GM18526 (cell line): Measurements from ENCODE around the gene LTBR.

Source experiments
- POLR2A ChIP-seq: IDR thresholded peaks from 3 replicates; pipeline ENCODE4 v1.6.1; 2011; ENCODE audit not compliant: insufficient read length; ENCODE audit errors: extremely low read depth

The LTBR gene

DNA sequence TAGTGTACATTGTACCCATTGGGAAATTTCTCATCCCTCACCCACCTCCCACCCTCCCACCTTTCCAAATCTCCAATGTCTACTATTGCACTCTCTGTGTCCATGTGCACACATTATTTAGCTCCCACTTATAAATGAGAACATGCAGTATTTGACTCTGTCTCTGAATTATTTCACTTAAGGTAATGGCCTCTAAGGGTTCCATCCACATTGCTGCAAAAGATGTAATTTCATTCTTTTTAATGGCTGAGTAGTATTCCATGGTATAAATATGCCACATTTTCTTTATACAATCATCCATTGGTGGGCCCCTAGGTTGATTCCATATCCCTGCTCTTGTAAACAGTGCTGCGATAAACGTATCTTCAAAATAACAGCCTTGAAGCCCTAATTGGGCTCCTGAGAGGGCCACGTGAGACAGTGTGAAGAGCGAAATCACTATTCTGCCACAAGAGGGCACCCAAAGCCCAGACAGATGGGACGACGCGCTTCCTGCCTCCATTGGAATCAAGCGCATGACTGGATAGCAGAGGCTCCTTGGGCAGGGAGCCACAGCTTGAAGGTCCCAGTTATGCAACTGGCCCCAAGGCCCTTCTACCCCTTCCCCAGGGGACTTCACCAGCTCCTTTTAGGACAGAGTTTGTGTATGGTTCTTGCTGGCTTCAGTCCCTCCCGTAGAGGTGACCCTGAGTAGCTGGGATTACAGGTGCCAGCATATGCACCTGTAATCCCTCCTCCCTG lies 39.5 kb downstream of the LTBR start:
- TF ChIP-seq POLR2A: no peak

DNA sequence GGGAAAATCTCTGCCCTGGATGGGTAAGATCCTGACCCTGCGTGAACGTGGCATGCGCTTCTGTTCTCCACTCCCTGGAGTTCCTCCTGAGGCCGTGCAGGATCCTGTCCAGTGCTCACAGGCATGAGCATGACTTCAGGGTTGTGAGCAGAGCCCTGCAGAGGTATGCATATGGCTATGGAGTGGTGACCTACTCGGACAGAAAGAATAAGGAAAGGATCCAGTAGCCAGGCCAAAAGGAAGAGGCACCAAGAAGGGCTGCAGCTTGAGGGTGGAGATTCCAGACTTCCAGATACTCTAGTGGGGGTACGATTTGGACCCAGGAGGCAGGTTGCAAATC lies 40.0 kb downstream of the LTBR start:
- no peak for TF ChIP-seq POLR2A

DNA sequence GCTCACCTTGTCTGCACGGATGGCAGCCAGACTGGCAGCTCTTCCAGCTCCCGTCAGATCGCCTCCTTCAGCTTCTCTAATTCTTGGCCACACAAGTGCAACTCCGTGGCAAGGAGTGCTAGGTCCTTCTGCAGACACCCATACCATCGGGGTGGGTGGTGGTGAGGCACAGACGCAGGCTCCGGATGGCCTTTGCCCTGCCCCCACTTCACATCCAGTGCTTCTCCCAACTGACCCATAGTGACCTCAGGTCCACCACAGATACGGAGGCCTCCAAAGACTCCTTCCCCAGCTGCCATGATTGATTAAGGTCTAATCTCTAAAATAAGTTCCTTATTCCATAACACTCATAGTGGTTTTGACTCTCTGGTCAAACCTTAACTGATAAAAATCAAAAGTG lies 40.9 kb downstream of the LTBR start:
- TF ChIP-seq POLR2A: no peak

DNA sequence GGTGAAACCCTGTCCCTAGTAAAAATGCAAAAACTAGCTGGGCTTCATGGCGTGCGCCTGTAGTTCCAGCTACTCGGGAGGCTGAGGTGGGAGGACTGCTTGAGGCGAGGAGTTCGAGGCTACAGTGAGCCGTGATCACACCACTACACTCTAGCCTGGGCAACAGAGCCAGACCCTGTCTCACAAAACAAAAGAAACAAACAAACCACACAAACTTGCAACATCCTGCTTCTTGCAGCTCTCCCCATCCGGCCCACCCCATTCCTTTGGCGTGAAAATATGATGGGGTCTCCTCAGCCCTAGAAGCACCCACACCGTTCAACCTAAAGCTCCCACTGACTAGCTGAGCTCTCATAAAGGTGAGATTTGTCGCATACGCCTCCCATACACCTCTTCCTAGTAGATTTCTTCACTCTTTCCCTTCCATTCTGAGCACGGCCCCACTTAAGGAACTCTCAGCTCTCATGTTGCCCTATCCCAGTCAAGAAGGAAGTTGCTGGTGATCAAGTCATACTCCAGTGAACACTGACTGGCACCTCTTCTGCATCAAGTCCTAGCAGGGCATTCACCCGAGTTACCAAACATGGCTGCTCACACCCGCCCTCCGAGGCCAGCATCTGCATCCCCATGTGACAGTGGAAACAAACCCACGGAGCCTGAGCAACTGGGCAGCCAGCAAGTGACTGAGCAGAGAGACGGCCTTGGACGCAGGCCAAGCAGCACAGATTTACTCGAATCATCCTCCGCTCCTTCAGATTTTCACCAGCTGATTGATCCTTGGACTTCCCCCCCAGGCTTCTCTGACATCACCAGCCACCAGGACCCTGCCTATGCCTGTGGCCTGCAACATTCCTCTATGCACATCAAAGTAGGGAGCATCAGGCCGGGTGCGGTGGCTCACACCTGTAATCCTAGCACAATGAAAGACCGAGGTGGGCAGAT lies 41.9 kb downstream of the LTBR start:
- no peak for TF ChIP-seq POLR2A

DNA sequence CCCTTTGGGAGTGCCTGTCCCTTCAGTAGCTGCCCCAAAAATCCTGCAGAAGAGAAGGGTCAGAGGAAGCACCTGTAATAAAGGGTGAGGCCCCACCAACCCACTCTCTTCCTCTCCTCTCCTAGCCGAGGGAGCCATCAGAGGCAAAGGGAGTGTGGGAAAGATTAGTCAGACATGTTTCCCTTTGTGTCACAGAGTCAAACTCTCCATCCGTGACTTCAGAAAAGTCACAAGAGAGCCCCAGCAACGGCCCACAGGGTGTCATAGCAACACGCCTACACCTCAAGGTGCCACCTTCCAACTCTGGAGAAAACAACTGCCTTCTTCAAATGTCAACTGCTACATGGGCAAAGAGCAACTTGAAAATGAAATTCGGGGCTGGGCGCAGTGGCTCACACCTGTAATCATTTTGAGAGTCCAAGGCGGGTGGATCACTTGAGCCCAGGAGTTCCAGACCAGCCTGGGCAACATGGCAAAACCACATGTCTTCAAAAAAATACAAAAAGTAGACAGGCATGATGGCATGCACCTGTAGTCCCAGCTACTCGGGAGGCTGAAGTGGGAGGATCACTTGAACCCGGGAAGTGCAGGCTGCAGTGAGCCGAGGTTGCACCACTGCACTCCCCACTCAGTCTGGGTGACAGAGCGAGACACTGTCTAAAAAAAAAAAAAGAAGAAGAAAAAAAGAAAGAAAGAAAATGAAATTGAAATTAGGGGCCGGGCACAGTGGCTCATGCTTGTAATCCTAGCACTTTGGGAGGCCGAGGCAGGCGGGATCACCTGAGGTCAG lies 43.1 kb downstream of the LTBR start:
- TF ChIP-seq POLR2A: peak; percentile 24

DNA sequence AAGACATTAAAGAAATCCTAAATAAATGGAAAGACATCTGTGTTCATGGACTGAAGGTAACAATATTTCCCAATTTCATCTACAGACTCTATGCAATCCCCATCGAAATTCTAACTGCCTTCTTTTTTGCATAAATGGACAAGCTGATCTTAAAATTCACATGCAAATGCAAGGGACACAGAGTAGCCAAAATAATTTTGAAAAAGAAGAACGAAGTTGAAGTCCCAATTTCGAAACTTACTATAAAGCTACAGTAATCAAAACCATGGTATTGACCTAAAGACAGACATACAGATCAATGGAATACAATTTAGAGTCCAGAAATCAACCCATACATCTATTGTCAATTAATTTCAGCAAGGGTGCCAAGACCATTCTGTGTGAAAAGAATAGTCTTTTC lies 44.4 kb downstream of the LTBR start:
- no peak for TF ChIP-seq POLR2A

DNA sequence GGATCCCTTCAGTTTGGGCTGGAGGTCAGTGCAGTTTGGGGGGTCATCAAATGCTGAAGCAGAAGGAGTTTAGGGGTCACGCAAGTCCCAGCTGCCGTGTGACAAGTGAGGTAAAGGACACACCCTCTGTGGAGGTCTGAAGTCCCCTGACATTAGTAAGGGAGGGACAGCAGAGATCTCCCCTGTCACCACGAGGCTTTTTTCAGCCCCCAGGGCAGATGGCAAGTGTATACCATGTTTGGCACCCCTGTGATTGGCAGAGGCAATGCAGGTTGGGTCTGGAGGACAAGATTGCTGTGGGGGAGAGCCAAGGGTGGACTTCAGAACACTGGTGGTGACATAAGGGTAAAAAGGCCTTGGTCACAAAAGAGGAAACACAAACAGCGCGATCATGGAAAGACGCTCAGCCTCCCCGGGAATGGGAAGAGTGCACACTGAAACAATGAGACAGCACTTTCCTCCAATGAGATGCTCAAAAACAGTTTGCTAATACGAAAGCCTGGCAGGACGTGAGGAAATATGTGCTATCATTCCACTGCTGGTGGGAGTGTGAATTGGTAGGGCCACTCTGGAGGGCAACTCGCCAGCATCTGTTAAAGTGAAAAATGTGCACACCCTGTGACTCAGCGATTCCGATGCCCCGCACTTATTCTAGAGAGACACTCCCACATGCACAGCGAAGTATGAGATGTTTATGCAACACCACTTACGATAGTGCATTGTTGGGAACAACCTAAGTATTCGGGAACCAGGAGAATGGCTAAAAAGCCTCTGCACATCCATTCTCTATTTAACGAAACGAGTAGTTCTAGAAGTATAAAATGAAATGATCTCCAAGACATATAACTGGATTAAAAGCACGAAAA lies 46.4 kb downstream of the LTBR start:
- TF ChIP-seq POLR2A: no peak

DNA sequence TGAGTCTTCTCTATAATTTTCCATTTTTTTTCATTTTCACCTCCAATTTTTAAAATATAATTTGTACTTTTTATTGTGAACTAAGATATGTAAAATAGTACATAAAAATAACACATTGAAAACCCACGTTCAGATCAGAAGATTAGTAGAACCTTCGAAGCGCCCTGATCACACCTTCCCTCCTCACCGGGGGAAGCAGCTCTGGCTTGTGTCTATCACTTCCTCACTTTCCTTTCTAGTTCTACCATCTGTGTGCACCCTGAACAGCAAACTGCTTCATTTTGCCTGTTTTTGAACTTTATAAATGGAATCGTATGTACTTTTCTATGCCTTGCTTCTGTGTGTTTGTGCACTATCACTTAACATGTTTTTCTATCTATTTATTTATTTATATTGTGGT lies 49.0 kb downstream of the LTBR start:
- TF ChIP-seq POLR2A: no peak

DNA sequence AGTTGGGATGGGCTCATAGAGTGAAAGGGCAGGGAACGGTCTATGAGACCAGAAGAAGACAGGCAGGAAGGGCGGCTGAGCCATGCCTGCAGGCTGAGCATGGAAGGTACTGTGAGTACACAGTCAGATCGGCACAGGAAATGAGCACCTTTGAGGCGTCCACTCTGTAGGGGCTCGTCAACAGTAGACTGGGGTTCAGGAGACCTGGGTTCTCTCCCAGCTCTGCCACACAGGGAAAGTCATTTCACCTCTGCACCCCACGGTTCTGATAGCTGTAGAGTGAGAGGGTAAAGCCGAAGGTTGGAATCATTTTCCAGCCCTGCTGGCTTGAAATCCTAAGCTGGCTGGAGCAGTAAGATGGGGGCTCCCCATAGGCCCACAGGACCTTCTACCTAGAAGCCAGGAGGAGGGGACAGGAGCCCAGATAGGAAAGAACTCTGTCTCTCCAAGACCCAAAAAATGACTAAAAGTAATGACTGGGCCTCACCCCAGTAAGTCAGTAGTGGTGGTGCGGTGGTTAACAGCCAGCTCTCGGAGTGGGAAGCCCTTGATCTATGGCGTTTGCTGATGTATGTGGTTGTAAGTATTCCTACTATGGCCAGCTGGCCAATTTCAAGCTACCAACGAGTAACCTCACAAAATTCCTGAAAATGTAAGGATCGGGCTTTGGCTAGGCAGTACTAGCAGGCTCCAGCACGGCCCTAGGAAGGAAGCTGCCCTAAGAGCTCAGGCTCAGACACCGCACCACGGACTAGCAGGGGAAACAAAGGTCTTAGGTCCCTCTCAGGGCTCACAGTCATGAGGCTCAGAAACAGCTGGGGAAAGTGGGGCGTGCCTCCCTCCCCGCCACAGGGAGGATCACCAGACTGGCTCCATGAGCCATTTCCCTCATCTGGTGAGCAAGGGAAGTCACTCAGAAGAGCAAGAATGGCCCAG lies 50.5 kb downstream of the LTBR start:
- TF ChIP-seq POLR2A: no peak

DNA sequence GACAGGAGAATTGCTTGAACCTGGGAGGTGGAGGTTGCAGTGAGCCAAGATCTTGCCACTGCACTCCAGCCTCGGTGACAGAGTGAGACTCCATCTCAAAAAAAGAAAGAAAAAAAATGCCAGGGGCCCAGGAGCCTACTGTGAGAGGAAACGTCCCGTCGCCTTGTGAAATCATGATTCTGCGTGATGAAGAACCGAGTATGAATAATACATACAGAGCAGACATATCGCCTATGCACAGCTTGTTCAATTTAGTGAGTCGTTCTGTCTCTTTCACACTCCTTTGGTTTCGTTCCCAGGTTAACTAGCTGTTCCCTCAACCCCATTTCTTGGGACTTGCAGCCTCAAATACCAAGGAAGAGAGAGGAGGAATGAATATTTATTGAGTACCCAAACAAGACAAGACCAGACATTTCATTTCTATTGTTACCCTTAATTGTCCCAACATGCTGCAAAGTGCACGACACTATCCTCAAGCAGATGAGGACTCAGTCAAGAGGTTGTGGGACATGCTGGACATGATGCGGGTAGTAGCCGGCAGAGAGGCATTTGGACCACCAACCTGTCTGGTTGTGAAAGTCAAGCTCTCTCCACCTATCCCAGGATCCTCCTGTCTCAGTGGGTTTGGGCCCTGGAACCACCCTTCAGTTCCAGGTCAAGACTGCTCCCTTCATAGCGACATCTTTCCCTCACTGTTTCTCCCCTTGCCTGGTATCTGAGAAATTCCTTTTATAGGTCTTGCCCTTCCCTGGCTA lies 52.2 kb downstream of the LTBR start:
- no peak for TF ChIP-seq POLR2A

DNA sequence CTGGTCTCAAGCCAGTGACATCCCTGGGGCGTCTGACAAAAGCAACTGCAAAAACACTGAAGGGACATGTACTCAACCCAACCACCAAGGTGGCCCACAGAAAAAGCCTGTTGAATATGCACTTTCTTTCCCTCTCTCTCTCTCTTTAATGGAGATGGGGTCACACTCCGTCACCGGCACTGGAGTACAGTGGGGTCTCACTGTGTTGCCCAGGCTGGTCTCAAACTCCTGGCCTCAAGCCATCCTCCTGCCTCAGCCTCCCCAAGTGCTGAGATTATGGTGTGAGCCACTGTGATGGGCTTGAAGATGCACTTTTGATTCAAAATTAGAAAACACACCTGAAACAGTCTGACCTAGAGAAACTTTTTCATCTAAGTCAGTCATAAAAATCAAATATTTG lies 53.6 kb downstream of the LTBR start:
- no peak for TF ChIP-seq POLR2A

DNA sequence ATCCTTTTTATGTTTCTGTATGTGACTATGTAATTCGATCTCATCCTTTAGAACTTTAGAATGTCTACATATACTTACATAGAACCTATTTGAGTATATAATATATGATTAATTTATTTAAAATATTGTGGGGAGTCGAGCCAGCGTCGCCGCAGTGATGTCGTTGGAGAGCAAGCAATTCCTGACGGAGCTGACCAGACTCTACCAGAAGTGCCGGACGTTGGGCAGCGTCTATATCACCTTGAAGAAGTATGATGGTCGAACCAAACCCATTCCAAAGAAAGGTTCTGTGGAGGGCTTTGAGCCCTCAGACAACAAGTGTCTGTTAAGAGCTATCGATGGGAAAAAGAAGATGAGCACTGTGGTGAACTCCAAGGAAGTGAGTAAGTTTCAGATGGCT lies 54.4 kb downstream of the LTBR start:
- TF ChIP-seq POLR2A: no peak

DNA sequence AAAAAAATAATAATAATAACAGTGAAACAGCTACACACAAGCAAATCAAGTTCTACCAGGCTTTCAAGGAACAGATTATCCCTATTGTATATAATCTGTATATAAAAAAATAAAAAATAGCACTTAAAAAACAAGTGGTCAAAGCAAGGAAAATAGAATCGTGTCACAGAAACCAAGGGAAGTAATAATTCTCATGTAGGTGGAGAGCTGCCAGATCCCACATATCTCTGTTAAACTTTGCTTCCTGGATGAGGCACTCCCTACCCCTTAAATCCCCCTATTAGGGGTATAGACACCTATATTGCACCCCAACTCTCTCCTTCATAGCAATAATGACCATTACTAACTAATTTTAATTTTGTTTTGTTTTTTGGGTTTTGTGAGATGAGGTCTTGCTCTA lies 56.4 kb downstream of the LTBR start:
- TF ChIP-seq POLR2A: no peak
